Body of pancreas (tissue), 4 donors: ENCODE measurements around the gene FBXO3. TPM values are rescaled to one million over a fixed set of nuclear protein-coding genes. Genes with fewer than 3 reads are reported as not detected.

Source experiments
- ATAC-seq: fragments of 150-250 bp; one replicate; pipeline ENCODE4 v1.9.1; 2016
- DNase-seq, 4 donors: peaks; one replicate each; pipeline ENCODE4 v3.0.0-alpha.2; 2019
- H3K27ac ChIP-seq, 4 donors: fragments of 200-600 bp; sonication (generic); 1 replicate in 3 of 4; 2 replicates in 1 of 4; pipeline versions ENCODE4 v1.5.1 to v1.6.1; 2016 to 2019; ENCODE audit warnings: mild to moderate bottlenecking in 1 of 4, mixed read lengths in 1 of 4, moderate library complexity in 1 of 4
- H3K27me3 ChIP-seq, 2 donors: fragments of 200-600 bp; sonication (generic); one replicate each; pipeline ENCODE4 v1.6.0; 2016; ENCODE audit warnings: mild to moderate bottlenecking in 1 of 2
- H3K36me3 ChIP-seq, 2 donors: fragments of 200-600 bp; sonication (generic); replicated peaks in 1 of 2; 2 replicates each; pipeline ENCODE4 v1.5.1; 2016; ENCODE audit warnings: low read depth in 2 of 2; ENCODE audit not compliant: insufficient read depth in 1 of 2
- H3K4me1 ChIP-seq: fragments of 200-600 bp; sonication (generic); one replicate; pipeline ENCODE4 v1.6.0; 2016
- H3K4me3 ChIP-seq, 2 donors: fragments of 200-600 bp; sonication (generic); 1 replicate in 1 of 2; 2 replicates in 1 of 2; pipeline ENCODE4 v1.5.1; 2016 to 2019
- H3K9me3 ChIP-seq, 3 donors: fragments of 200-600 bp; sonication (generic); 1 replicate in 2 of 3; 2 replicates in 1 of 3; pipeline ENCODE4 v1.5.1; 2016
- POLR2A ChIP-seq, 3 donors: fragments of 450-650 bp; IDR thresholded peaks; one replicate each; pipeline ENCODE4 v1.6.1; 2016; ENCODE audit warnings: antibody characterized with exemption in 3 of 3, mild to moderate bottlenecking in 2 of 3
- WGBS, 2 donors: methylation state at CpG; one replicate each; pipeline ENCODE4 v1.1.5; 2017; 5-methylcytosine and 5-hydroxymethylcytosine counted together
- intact Hi-C: fragments of 100-400 bp; cut with DNase I; formaldehyde crosslinking; loops from one replicate; pipeline ENCODE4 v1.15.1; 2023
- total RNA-seq, 2 donors: library from RNA; depleted of rRNA; stranded (reverse); fragments of >200 nt; gene quantifications; one replicate each; pipeline ENCODE4 v1.1.0, GENCODE V29; 2016
- TF ChIP-seq, protein P1 (sequence below), 7 experiments: fragments of 450-650 bp in 4 of 7; fragments of 200-600 bp in 3 of 7; sonication (generic) in 3 of 7; IDR thresholded peaks; one replicate each; pipeline ENCODE4 v1.5.1; 2016 to 2019; ENCODE audit warnings: antibody characterized with exemption in 7 of 7

FBXO3 gene
- total RNA-seq, 2 donors from 2014 or later: 24.7 to 40.5 TPM

DNA sequence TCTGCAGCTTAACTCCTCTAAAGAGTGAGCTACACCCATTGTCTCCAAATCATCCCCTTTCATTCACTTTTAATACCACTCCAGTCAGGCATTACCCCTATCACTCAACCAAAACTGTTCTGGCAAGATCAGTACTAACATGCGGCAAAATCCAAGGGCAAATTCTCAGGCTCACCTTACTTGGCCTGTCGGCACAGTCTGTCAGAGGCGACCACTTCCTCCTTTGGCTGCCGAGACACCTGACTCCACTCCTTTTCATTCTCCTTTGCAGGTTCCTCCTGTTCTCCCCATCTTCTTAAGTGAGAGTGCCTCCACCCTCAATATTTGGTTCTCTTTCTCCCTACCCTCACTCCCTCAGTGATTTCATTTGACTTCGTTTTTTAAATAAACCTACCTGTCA is 77.9 kb downstream of the FBXO3 start:
- Histone ChIP-seq H3K4me1 (peaks cover 83% of the 10 kb centered on the region), H3K27ac (peak overlapping the region; percentile 81 to 88 (median 84)), H3K27me3 (no peaks in the 10 kb centered on the region), H3K9me3 (no peaks in the 10 kb centered on the region), H3K36me3 (no peaks in the 10 kb centered on the region), H3K4me3 (no peak overlapping the region)
- DNase-seq (peak; percentile 45 to 69 (median 58)), ATAC-seq (no peak)
- peak in 2 of 3 donors; percentile 26 to 30 for TF ChIP-seq POLR2A (IDR thresholded peaks at IDR 0.05)
- TF ChIP-seq, protein P1, sequence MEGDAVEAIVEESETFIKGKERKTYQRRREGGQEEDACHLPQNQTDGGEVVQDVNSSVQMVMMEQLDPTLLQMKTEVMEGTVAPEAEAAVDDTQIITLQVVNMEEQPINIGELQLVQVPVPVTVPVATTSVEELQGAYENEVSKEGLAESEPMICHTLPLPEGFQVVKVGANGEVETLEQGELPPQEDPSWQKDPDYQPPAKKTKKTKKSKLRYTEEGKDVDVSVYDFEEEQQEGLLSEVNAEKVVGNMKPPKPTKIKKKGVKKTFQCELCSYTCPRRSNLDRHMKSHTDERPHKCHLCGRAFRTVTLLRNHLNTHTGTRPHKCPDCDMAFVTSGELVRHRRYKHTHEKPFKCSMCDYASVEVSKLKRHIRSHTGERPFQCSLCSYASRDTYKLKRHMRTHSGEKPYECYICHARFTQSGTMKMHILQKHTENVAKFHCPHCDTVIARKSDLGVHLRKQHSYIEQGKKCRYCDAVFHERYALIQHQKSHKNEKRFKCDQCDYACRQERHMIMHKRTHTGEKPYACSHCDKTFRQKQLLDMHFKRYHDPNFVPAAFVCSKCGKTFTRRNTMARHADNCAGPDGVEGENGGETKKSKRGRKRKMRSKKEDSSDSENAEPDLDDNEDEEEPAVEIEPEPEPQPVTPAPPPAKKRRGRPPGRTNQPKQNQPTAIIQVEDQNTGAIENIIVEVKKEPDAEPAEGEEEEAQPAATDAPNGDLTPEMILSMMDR (IDR thresholded peaks at IDR 0.05): no peak
- WGBS, 2 donors: 10 to 11% methylated on average over 5 of the region's 5 CpGs
- intact Hi-C loops: no loop called here

DNA sequence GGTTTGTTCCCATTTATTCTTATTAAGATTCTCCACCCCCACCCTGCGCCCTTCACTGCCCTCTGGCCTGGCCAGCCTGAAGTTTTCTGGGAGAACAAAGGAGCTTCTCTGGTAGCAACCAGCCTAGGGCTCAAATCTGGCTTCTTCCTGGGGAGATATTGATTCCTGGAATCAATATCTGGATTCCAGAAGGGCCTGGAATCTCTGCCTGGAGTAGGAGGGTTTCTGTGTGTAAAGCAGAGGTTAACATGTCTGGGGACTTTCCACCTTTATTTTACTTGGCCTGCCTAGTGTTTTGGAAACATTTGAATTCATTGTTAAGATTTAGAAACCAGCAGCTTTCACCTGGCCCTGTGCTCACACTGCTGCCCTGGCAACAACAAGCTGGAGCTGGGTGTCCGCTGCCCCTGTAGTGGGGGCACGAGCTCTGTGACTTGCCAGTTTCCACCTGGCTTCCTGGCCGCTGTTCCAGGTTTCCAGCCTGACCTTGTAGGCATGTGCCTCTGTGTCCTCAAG is 79.2 kb downstream of the FBXO3 start:
- H3K4me1 ChIP-seq: peaks cover 89% of the 10 kb centered on the region

DNA sequence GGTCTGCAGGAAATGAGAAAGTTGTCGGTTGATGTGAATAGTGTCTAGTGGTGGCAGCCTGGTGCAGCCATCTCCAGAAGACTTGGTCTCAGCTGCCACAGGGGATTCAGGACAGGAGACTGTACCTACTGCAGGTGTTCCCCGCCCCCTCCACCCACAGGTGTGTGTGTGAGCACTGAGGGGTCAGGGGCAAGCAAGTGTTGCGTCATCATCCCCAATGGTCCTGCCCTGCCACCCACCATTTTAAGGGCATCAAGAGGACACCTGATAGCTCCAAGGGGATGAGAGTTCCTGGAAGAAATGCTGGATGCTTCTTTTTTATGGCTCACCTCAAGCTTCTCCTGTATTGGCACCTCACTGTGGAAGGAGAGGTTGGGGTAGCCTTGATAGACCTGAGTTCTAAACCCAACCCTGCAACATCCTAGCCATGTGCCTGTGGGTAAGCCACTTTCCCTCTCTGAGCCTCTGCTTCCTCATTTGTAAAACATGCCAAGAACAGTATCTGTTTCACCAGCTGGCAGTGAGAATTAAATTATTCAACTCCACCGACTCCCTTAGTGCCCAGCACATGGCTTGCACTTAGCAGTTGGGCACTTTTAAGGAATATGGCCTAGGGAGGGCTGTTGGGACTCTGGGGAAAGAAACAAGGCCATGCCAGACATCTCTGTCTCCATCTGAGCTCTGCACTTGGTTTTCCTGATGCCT is 79.8 kb downstream of the FBXO3 start:
- ATAC-seq (no peak), DNase-seq (no peak)
- intact Hi-C loops: no loop called here
- H3K4me3 ChIP-seq: no peak overlapping the region
- no peaks in the 10 kb centered on the region for H3K9me3 ChIP-seq
- 71 to 73% methylated on average over 4 of the region's 4 CpGs for WGBS, 2 donors
- TF ChIP-seq POLR2A (IDR thresholded peaks at IDR 0.05): no peak
- TF ChIP-seq, protein P1 (IDR thresholded peaks at IDR 0.05): no peak
- no peaks in the 10 kb centered on the region for H3K27me3 ChIP-seq
- H3K4me1 ChIP-seq: peaks cover 89% of the 10 kb centered on the region
- H3K36me3 ChIP-seq: no peaks in the 10 kb centered on the region
- peak overlapping the region; percentile 81 to 88 (median 84) for H3K27ac ChIP-seq

More for the DNA sequence above, 79.2 kb downstream of the FBXO3 start:
- intact Hi-C loops: no loop called here
- Histone ChIP-seq H3K9me3 (no peaks in the 10 kb centered on the region), H3K27ac (peak overlapping the region; percentile 81 to 88 (median 84)), H3K4me3 (no peak overlapping the region), H3K36me3 (no peaks in the 10 kb centered on the region), H3K27me3 (no peaks in the 10 kb centered on the region)
- 14 to 15% methylated on average over 4 of the region's 4 CpGs for WGBS, 2 donors
- DNase-seq (peak; percentile 77 to 90 (median 84)), ATAC-seq (peak; percentile 62)
- peak in 2 of 3 donors; percentile 66 to 72 for TF ChIP-seq POLR2A (IDR thresholded peaks at IDR 0.05)
- TF ChIP-seq, protein P1 (IDR thresholded peaks at IDR 0.05): no peak

DNA sequence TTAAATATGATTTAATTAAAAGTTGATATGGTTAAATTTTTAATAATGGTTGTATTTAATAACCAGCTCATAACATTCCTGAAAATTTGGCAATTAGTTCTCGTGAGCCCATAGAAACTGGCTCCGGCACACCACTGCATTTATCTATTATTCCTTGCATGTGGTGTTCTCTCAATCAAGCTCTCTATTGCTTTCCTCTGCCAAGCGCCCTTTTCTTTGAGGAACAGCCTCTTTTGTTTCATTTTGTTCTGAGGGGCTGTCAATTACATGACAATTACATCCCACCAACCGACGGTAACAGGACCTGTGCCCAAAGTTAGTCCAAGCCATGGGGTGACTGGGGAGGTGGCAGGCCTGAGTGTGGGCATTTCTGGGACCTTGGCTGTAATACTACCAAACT is 81.8 kb downstream of the FBXO3 start:
- H3K4me3 ChIP-seq: no peak overlapping the region
- H3K9me3 ChIP-seq: no peaks in the 10 kb centered on the region
- DNase-seq: no peak
- 50 to 58% methylated on average over 5 of the region's 5 CpGs for WGBS, 2 donors
- ATAC-seq: no peak
- TF ChIP-seq POLR2A (IDR thresholded peaks at IDR 0.05): no peak
- TF ChIP-seq, protein P1 (IDR thresholded peaks at IDR 0.05): no peak
- H3K27ac ChIP-seq: peak overlapping the region; percentile 81 to 88 (median 84)
- H3K27me3 ChIP-seq: no peaks in the 10 kb centered on the region
- intact Hi-C loops: no loop called here
- H3K36me3 ChIP-seq: no peaks in the 10 kb centered on the region
- H3K4me1 ChIP-seq: peaks cover 81% of the 10 kb centered on the region
